A673 (cell line): ENCODE measurements around the gene SMPD2. TPM values are rescaled to one million over a fixed set of nuclear protein-coding genes. Genes with fewer than 3 reads are reported as not detected.

Experiments
- BruUV-seq: library from RNA; stranded (reverse); fragments of 400-500 nt; replicated peaks from 2 replicates; lab custom pipeline; 2021; lab: Mats Ljungman, UMichigan
- CTCF ChIA-PET: fragments of 300-600 bp; sonication (Branson Sonifier 250); formaldehyde crosslinking; loops from one replicate; lab custom pipeline; 2022; ENCODE audit warnings: antibody characterized with exemption; lab: Charles Lee
- POLR2A ChIA-PET: fragments of 300-600 bp; sonication (Branson Sonifier 250); formaldehyde crosslinking; loops from one replicate; lab custom pipeline; 2022; ENCODE audit warnings: antibody characterized with exemption; ENCODE audit not compliant: low non-redundant PET; lab: Charles Lee
- DNase-seq: peaks from one replicate; pipeline ENCODE4 v3.0.0-alpha.2; 2015; ENCODE audit warnings: low spot score
- H3K27ac ChIP-seq: fragments of 200-600 bp; sonication (generic); 2 replicates; pipeline ENCODE4 v1.5.1; 2016; ENCODE audit warnings: mixed run types, low read depth, mild to moderate bottlenecking, mixed read lengths, antibody characterized with exemption, low read length; ENCODE audit not compliant: poor library complexity, severe bottlenecking
- H3K27me3 ChIP-seq: fragments of 200-600 bp; sonication (generic); replicated peaks from 2 replicates; pipeline ENCODE4 v1.6.1; 2017; ENCODE audit warnings: mixed run types, low read depth, mild to moderate bottlenecking, mixed read lengths, antibody characterized with exemption, low read length; ENCODE audit not compliant: insufficient read depth, poor library complexity
- H3K36me3 ChIP-seq: fragments of 200-600 bp; sonication (generic); 2 replicates; pipeline ENCODE4 v1.6.1; 2016; ENCODE audit warnings: mixed run types, mild to moderate bottlenecking, mixed read lengths, antibody characterized with exemption, low read length; ENCODE audit not compliant: insufficient read depth, poor library complexity, severe bottlenecking
- H3K4me1 ChIP-seq: fragments of 200-600 bp; sonication (generic); 2 replicates; pipeline ENCODE4 v1.6.1; 2017; ENCODE audit warnings: mixed run types, mild to moderate bottlenecking, mixed read lengths, antibody characterized with exemption, low read length; ENCODE audit not compliant: insufficient read depth, poor library complexity, severe bottlenecking
- H3K4me3 ChIP-seq: fragments of 200-600 bp; sonication (generic); 2 replicates; pipeline ENCODE4 v1.5.1; 2016; ENCODE audit warnings: low read depth, mixed run types, mild to moderate bottlenecking, mixed read lengths, low read length; ENCODE audit not compliant: poor library complexity, severe bottlenecking
- H3K9me3 ChIP-seq: fragments of 200-600 bp; sonication (generic); 2 replicates; pipeline ENCODE4 v1.6.1; 2016; ENCODE audit warnings: mixed run types, low read depth, mild to moderate bottlenecking, mixed read lengths, antibody characterized with exemption, low read length; ENCODE audit not compliant: poor library complexity, severe bottlenecking
- EZH2 ChIP-seq: fragments of 200-600 bp; sonication (generic); IDR thresholded peaks from 2 replicates; pipeline ENCODE4 v1.6.1; 2017; ENCODE audit warnings: borderline replicate concordance, low read depth, mild to moderate bottlenecking, mixed read lengths, antibody characterized with exemption, low read length; ENCODE audit not compliant: poor library complexity, severe bottlenecking
- intact Hi-C: fragments of 100-400 bp; cut with micrococcal nuclease; formaldehyde crosslinking; loops from one replicate; pipeline ENCODE4 v1.10.0; 2022; ENCODE audit not compliant: unreplicated experiment
- total RNA-seq: library from RNA; stranded (reverse); gene quantifications from 2 replicates; pipeline ENCODE4 v1.2.3, GENCODE V29; 2021
- TF ChIP-seq, protein P1 (sequence below): fragments of 300-800, 200-600 bp; sonication (generic); conservative IDR thresholded peaks from 2 replicates; pipeline ENCODE4 v1.5.1; 2017; ENCODE audit warnings: low read depth, mild to moderate bottlenecking, antibody characterized with exemption, low read length, moderate library complexity, mixed read lengths

The SMPD2 gene
- total RNA-seq, 1 experiment from 2014 or later: 8.6 TPM

GRCh38 chr6:109475625-109476024, 35.1 kb downstream of the SMPD2 start:
- no TSS peak for BruUV-seq
- intact Hi-C loops: no loop called here
- ChIA-PET POLR2A (no interaction called here), CTCF (no interaction called here)
- peaks cover 63% of the 10 kb centered on the region for H3K36me3 ChIP-seq
- no peaks in the 10 kb centered on the region for H3K27me3 ChIP-seq
- peaks cover 5% of the 10 kb centered on the region for H3K4me1 ChIP-seq
- H3K4me3 ChIP-seq: no peak overlapping the region
- DNase-seq: no peak
- H3K27ac ChIP-seq: no peak overlapping the region
- H3K9me3 ChIP-seq: no peaks in the 10 kb centered on the region
- TF ChIP-seq, protein P1, sequence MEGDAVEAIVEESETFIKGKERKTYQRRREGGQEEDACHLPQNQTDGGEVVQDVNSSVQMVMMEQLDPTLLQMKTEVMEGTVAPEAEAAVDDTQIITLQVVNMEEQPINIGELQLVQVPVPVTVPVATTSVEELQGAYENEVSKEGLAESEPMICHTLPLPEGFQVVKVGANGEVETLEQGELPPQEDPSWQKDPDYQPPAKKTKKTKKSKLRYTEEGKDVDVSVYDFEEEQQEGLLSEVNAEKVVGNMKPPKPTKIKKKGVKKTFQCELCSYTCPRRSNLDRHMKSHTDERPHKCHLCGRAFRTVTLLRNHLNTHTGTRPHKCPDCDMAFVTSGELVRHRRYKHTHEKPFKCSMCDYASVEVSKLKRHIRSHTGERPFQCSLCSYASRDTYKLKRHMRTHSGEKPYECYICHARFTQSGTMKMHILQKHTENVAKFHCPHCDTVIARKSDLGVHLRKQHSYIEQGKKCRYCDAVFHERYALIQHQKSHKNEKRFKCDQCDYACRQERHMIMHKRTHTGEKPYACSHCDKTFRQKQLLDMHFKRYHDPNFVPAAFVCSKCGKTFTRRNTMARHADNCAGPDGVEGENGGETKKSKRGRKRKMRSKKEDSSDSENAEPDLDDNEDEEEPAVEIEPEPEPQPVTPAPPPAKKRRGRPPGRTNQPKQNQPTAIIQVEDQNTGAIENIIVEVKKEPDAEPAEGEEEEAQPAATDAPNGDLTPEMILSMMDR: no peak
- no peak for TF ChIP-seq EZH2

GRCh38 chr6:109477184-109477583, 36.7 kb downstream of the SMPD2 start:
- ChIA-PET POLR2A (no interaction called here), CTCF (no interaction called here)
- DNase-seq: no peak
- H3K27ac ChIP-seq: no peak overlapping the region
- H3K36me3 ChIP-seq: peaks cover 63% of the 10 kb centered on the region
- H3K27me3 ChIP-seq: no peaks in the 10 kb centered on the region
- no TSS peak for BruUV-seq
- H3K4me3 ChIP-seq: no peak overlapping the region
- intact Hi-C loops: no loop called here
- H3K4me1 ChIP-seq: peaks cover 14% of the 10 kb centered on the region
- no peaks in the 10 kb centered on the region for H3K9me3 ChIP-seq
- TF ChIP-seq, protein P1: no peak
- TF ChIP-seq EZH2: no peak

- H3K4me1 ChIP-seq: peaks cover 14% of the 10 kb centered on the region
- H3K27ac ChIP-seq: no peak overlapping the region
- TF ChIP-seq EZH2: no peak
- TF ChIP-seq, protein P1: no peak
- DNase-seq: no peak
- no peak overlapping the region for H3K4me3 ChIP-seq
- H3K27me3 ChIP-seq: no peaks in the 10 kb centered on the region
- POLR2A ChIA-PET: no interaction called here
- CTCF ChIA-PET: no interaction called here
- intact Hi-C loops: no loop called here
- no peaks in the 10 kb centered on the region for H3K9me3 ChIP-seq
- BruUV-seq: no TSS peak
- peaks cover 63% of the 10 kb centered on the region for H3K36me3 ChIP-seq
Measured at GRCh38 chr6:109477725-109478124, 37.2 kb downstream of the SMPD2 start.
